ENCODE measurements around the gene LHX4. TPM values are rescaled to one million over a fixed set of nuclear protein-coding genes. Genes with fewer than 3 reads are reported as not detected.
A peak's percentile ranks its signal among the peaks of the same experiment; 100 is the strongest.

Gene LHX4
- total RNA-seq, 1 donor from 2014 or later: 0.36 TPM

GRCh38 chr1:180211860-180212229 lies 18.2 kb upstream of the LHX4 start:
- Histone ChIP-seq H3K4me2 (ENCODE audit: low read length) (no peak overlapping the region), H3K9ac (ENCODE audit: low read length) (no peak overlapping the region), H3K27ac (ENCODE audit: low read depth, low read length) (no peak overlapping the region), H3K79me2 (ENCODE audit: insufficient read depth, low read length) (no peaks in the 10 kb centered on the region), H3K9me3 (ENCODE audit: insufficient read depth, low read depth, low read length) (no peaks in the 10 kb centered on the region), H3K36me3 (ENCODE audit: insufficient read depth, low read length) (no peaks in the 10 kb centered on the region), H3K4me3 (ENCODE audit: insufficient read depth, low read depth, low read length) (no peak overlapping the region), H2AFZ (ENCODE audit: low read depth, low read length) (no peak overlapping the region), H3K4me1 (ENCODE audit: insufficient read depth, low read length) (no peaks in the 10 kb centered on the region), H4K20me1 (ENCODE audit: insufficient read depth, low read length) (no peaks in the 10 kb centered on the region), H3K27me3 (ENCODE audit: insufficient read depth, low read length) (no peaks in the 10 kb centered on the region)
- Mint-ChIP-seq H3K27ac (ENCODE audit: unreplicated experiment) (peak overlapping the region; percentile 55), H3K27me3 (ENCODE audit: low read depth, unreplicated experiment) (peaks cover 42% of the 10 kb centered on the region), H3K4me1 (ENCODE audit: low read depth, unreplicated experiment) (no peaks in the 10 kb centered on the region), H3K9me3 (ENCODE audit: unreplicated experiment) (no peaks in the 10 kb centered on the region), H3K4me3 (ENCODE audit: unreplicated experiment) (peak overlapping the region; percentile 23), H3K36me3 (ENCODE audit: low read depth, unreplicated experiment) (no peaks in the 10 kb centered on the region)
- no peak for DNase-seq (ENCODE audit: low read depth)
- TF ChIP-seq EZH2 (IDR thresholded peaks at IDR 0.05; ENCODE audit: insufficient read depth, low read length) (no peak), CTCF (IDR thresholded peaks at IDR 0.05; ENCODE audit: insufficient read depth, low read depth, low read length) (no peak)
- no peak for FAIRE-seq

- Histone ChIP-seq H3K9ac (ENCODE audit: low read length) (no peak overlapping the region), H3K4me1 (ENCODE audit: insufficient read depth, low read length) (no peaks in the 10 kb centered on the region), H4K20me1 (ENCODE audit: insufficient read depth, low read length) (no peaks in the 10 kb centered on the region), H3K79me2 (ENCODE audit: insufficient read depth, low read length) (no peaks in the 10 kb centered on the region), H3K27me3 (ENCODE audit: insufficient read depth, low read length) (no peaks in the 10 kb centered on the region), H3K9me3 (ENCODE audit: insufficient read depth, low read depth, low read length) (no peaks in the 10 kb centered on the region), H2AFZ (ENCODE audit: low read depth, low read length) (no peak overlapping the region), H3K36me3 (ENCODE audit: insufficient read depth, low read length) (no peaks in the 10 kb centered on the region), H3K4me3 (ENCODE audit: insufficient read depth, low read depth, low read length) (no peak overlapping the region), H3K27ac (ENCODE audit: low read depth, low read length) (no peak overlapping the region), H3K4me2 (ENCODE audit: low read length) (no peak overlapping the region)
- TF ChIP-seq CTCF (IDR thresholded peaks at IDR 0.05; ENCODE audit: insufficient read depth, low read depth, low read length) (no peak), EZH2 (IDR thresholded peaks at IDR 0.05; ENCODE audit: insufficient read depth, low read length) (no peak)
- H3K9me3 Mint-ChIP-seq (ENCODE audit: unreplicated experiment): peaks cover under 1% of the 10 kb centered on the region
- DNase-seq (ENCODE audit: low read depth): no peak
- H3K36me3 Mint-ChIP-seq (ENCODE audit: low read depth, unreplicated experiment): no peaks in the 10 kb centered on the region
- no peak overlapping the region for H3K27ac Mint-ChIP-seq (ENCODE audit: unreplicated experiment)
- no peaks in the 10 kb centered on the region for H3K4me1 Mint-ChIP-seq (ENCODE audit: low read depth, unreplicated experiment)
- no peak for FAIRE-seq
- H3K4me3 Mint-ChIP-seq (ENCODE audit: unreplicated experiment): no peak overlapping the region
- peaks cover 35% of the 10 kb centered on the region for H3K27me3 Mint-ChIP-seq (ENCODE audit: low read depth, unreplicated experiment)
Measured at GRCh38 chr1:180213401-180214170, 16.5 kb upstream of the LHX4 start.

Data from astrocyte (in vitro differentiated cells and primary cell).